Spleen (tissue), 7 donors: ENCODE measurements around the gene HJURP.

Experiments used
- CTCF ChIP-seq, 11 experiments: fragments of 200-600 bp in 7 of 11; fragments of 450-650 bp in 4 of 11; sonication (generic) in 4 of 11; IDR thresholded peaks in 8 of 11; conservative IDR thresholded peaks in 3 of 11; 1 replicate in 7 of 11; 2 replicates in 4 of 11; pipeline versions ENCODE4 v1.4.0 to v1.8.0; 2016 to 2021; ENCODE audit warnings: antibody characterized with exemption in 11 of 11, inconsistent platforms in 4 of 11, mild to moderate bottlenecking in 1 of 11
- POLR2A ChIP-seq, 3 donors: fragments of 450-650 bp; IDR thresholded peaks; one replicate each; pipeline ENCODE4 v1.5.1; 2017; ENCODE audit warnings: antibody characterized with exemption in 3 of 3, mild to moderate bottlenecking in 1 of 3
- donor health status: DM: no; HTN: no; CAD: no; lungs with moderate emphysema.
- donor health status: DM: no; HTN: no; CAD: no.
- donor health status: DM: no; HTN: no; CAD: no.

- TF ChIP-seq CTCF (IDR thresholded peaks at IDR 0.05 in 8 of 11, conservative IDR thresholded peaks at IDR 0.05 in 3 of 11) (no peak), POLR2A (IDR thresholded peaks at IDR 0.05) (no peak)
These were observed 9.5 kb downstream of the HJURP start for GRCh38 chr2:233844836-233845235.
